C1 segment of cervical spinal cord (tissue), 14 donors: Measurements from ENCODE around the gene PELI1.
A peak's percentile ranks its signal among the peaks of the same experiment; 100 is the strongest.
"Not testable (repeated sequence)": the region's sequence is repeated elsewhere in the genome, so short reads cannot be mapped to it uniquely, and the experiment has no call there.

Experiments used
- DNase-seq, 14 donors: peaks; one replicate each; lab custom pipeline; 2025; lab: John Stamatoyannopoulos, UW

Gene PELI1

GRCh38 chr2:64086347-64087082, 57.7 kb downstream of the PELI1 start:
- DNase-seq = no peak

GRCh38 chr2:64085936-64086335, 58.3 kb downstream of the PELI1 start:
- no peak for DNase-seq

- DNase-seq = no peak
Observed at GRCh38 chr2:64081046-64081445, 63.2 kb downstream of the PELI1 start.

GRCh38 chr2:64080179-64080578, 64.0 kb downstream of the PELI1 start:
- DNase-seq = no peak

GRCh38 chr2:64079688-64080087, 64.5 kb downstream of the PELI1 start:
- DNase-seq = not testable (repeated sequence)

GRCh38 chr2:64076828-64077227, 67.4 kb downstream of the PELI1 start:
- DNase-seq = not testable (repeated sequence)

GRCh38 chr2:64074616-64075015, 69.6 kb downstream of the PELI1 start:
- DNase-seq = not testable (repeated sequence)

- no peak for DNase-seq
Observed at GRCh38 chr2:64067326-64067725, 76.9 kb downstream of the PELI1 start.

- DNase-seq = no peak
Observed at GRCh38 chr2:64065516-64065915, 78.7 kb downstream of the PELI1 start.

GRCh38 chr2:64063924-64064331, 80.3 kb downstream of the PELI1 start:
- DNase-seq = peak in 3 of 14 donors; percentile 29 to 37 (median 35)

- DNase-seq = no peak
Observed at GRCh38 chr2:64063454-64063853, 80.8 kb downstream of the PELI1 start.

- no peak for DNase-seq
Observed at GRCh38 chr2:64062840-64063239, 81.4 kb downstream of the PELI1 start.

GRCh38 chr2:64059270-64059669, 85.0 kb downstream of the PELI1 start:
- no peak for DNase-seq

- no peak for DNase-seq
Observed at GRCh38 chr2:64056021-64056420, 88.2 kb downstream of the PELI1 start.

GRCh38 chr2:64054161-64054915, 89.9 kb downstream of the PELI1 start:
- DNase-seq = no peak

GRCh38 chr2:64052463-64053241, 91.6 kb downstream of the PELI1 start:
- peak in 1 of 14 donors; percentile 8 for DNase-seq

- peak in 11 of 14 donors; percentile 7 to 61 (median 46) for DNase-seq
Observed at GRCh38 chr2:64049633-64050220, 94.5 kb downstream of the PELI1 start.

GRCh38 chr2:64045938-64046337, 98.3 kb downstream of the PELI1 start:
- DNase-seq = no peak
